Duodenal mucosa (tissue), 2 donors: ENCODE measurements around the gene EFNA5.

Experiments
- H3K27ac ChIP-seq: one replicate; pipeline ENCODE4 v1.7.0; 2013; ENCODE audit warnings: low read depth, low read length
- H3K27me3 ChIP-seq, 2 donors: one replicate each; pipeline ENCODE4 v1.7.0; 2013; ENCODE audit warnings: low read length in 2 of 2, control low read depth in 1 of 2; ENCODE audit not compliant: insufficient read depth in 2 of 2, control insufficient read depth in 1 of 2
- H3K36me3 ChIP-seq, 2 donors: one replicate each; pipeline ENCODE4 v1.7.0; 2013; ENCODE audit warnings: low read length in 2 of 2, control low read depth in 1 of 2; ENCODE audit not compliant: insufficient read depth in 2 of 2, control insufficient read depth in 1 of 2
- H3K4me1 ChIP-seq, 2 donors: one replicate each; pipeline ENCODE4 v1.7.0; 2013; ENCODE audit warnings: low read length in 2 of 2, control low read depth in 1 of 2; ENCODE audit not compliant: insufficient read depth in 2 of 2, control insufficient read depth in 1 of 2
- H3K4me3 ChIP-seq, 2 donors: one replicate each; pipeline ENCODE4 v1.7.0; 2013; ENCODE audit warnings: low read length in 2 of 2, low read depth in 1 of 2
- H3K9ac ChIP-seq, 2 donors: one replicate each; pipeline ENCODE4 v1.7.0; 2013; ENCODE audit warnings: low read length in 2 of 2, low read depth in 1 of 2
- H3K9me3 ChIP-seq, 2 donors: one replicate each; pipeline ENCODE4 v1.7.0; 2013; ENCODE audit warnings: low read length in 2 of 2, control low read depth in 1 of 2; ENCODE audit not compliant: control insufficient read depth in 1 of 2

Gene EFNA5

GRCh38 chr5:107484281-107484680, 186.5 kb downstream of the EFNA5 start:
- H3K27me3 ChIP-seq = no peaks in the 10 kb centered on the region
- peaks cover 0 to 11% of the 10 kb centered on the region in 2 donors for H3K4me1 ChIP-seq
- no peak overlapping the region for H3K4me3 ChIP-seq
- no peaks in the 10 kb centered on the region for H3K9me3 ChIP-seq
- no peak overlapping the region for H3K9ac ChIP-seq
- no peaks in the 10 kb centered on the region for H3K36me3 ChIP-seq
- H3K27ac ChIP-seq = no peak overlapping the region

GRCh38 chr5:107483231-107484024, 187.3 kb downstream of the EFNA5 start:
- Histone ChIP-seq H3K4me1 (peaks cover 0 to 14% of the 10 kb centered on the region in 2 donors), H3K9ac (no peak overlapping the region), H3K27ac (no peak overlapping the region), H3K4me3 (no peak overlapping the region), H3K27me3 (no peaks in the 10 kb centered on the region), H3K9me3 (no peaks in the 10 kb centered on the region), H3K36me3 (no peaks in the 10 kb centered on the region)

GRCh38 chr5:107478068-107478641, 192.6 kb downstream of the EFNA5 start:
- H3K27me3 ChIP-seq = no peaks in the 10 kb centered on the region
- H3K4me1 ChIP-seq = peaks cover 23 to 43% of the 10 kb centered on the region in 2 donors
- H3K36me3 ChIP-seq = no peaks in the 10 kb centered on the region
- H3K27ac ChIP-seq = no peak overlapping the region
- no peaks in the 10 kb centered on the region for H3K9me3 ChIP-seq
- H3K9ac ChIP-seq = no peak overlapping the region
- no peak overlapping the region for H3K4me3 ChIP-seq

- Histone ChIP-seq H3K4me3 (no peak overlapping the region), H3K4me1 (peaks cover 23 to 43% of the 10 kb centered on the region in 2 donors), H3K27ac (no peak overlapping the region), H3K9me3 (no peaks in the 10 kb centered on the region), H3K9ac (no peak overlapping the region), H3K27me3 (no peaks in the 10 kb centered on the region), H3K36me3 (no peaks in the 10 kb centered on the region)
Measured at GRCh38 chr5:107477492-107477891, 193.2 kb downstream of the EFNA5 start.

DNA sequence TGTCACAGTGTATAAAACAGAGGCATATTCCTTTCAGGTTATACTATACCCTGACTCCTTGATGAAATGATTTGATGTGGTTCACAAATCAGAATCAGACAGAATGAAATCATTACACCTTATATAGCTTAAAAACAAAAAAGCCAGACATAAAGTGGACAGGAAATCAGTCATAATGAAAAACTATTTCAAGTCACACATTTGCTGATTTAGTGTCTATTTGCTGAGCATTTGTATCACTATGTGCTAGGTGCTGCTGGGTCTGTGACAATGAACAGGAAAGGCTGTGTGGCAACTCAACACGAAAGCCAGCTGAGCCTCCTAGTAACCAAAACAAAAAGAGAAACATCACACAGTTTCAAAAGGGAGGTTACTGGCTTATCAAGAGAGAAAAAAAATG, 194.0 kb downstream of the EFNA5 start:
- H3K9me3 ChIP-seq = no peaks in the 10 kb centered on the region
- H3K4me3 ChIP-seq = no peak overlapping the region
- H3K4me1 ChIP-seq = peaks cover 23 to 43% of the 10 kb centered on the region in 2 donors
- H3K27me3 ChIP-seq = no peaks in the 10 kb centered on the region
- H3K36me3 ChIP-seq = no peaks in the 10 kb centered on the region
- H3K9ac ChIP-seq = peak overlapping the region in 1 of 2 donors; percentile 22
- no peak overlapping the region for H3K27ac ChIP-seq

GRCh38 chr5:107474716-107475489, 195.8 kb downstream of the EFNA5 start:
- Histone ChIP-seq H3K4me1 (peaks cover 23 to 45% of the 10 kb centered on the region in 2 donors), H3K27ac (no peak overlapping the region), H3K36me3 (no peaks in the 10 kb centered on the region), H3K9ac (no peak overlapping the region), H3K4me3 (no peak overlapping the region), H3K9me3 (no peaks in the 10 kb centered on the region), H3K27me3 (no peaks in the 10 kb centered on the region)

GRCh38 chr5:107474361-107474715, 196.4 kb downstream of the EFNA5 start:
- Histone ChIP-seq H3K36me3 (no peaks in the 10 kb centered on the region), H3K27ac (no peak overlapping the region), H3K9me3 (no peaks in the 10 kb centered on the region), H3K27me3 (no peaks in the 10 kb centered on the region), H3K4me3 (no peak overlapping the region), H3K4me1 (peaks cover 23 to 49% of the 10 kb centered on the region in 2 donors), H3K9ac (no peak overlapping the region)

GRCh38 chr5:107472620-107473064, 198.1 kb downstream of the EFNA5 start:
- Histone ChIP-seq H3K4me3 (no peak overlapping the region), H3K27me3 (no peaks in the 10 kb centered on the region), H3K36me3 (no peaks in the 10 kb centered on the region), H3K9me3 (no peaks in the 10 kb centered on the region), H3K4me1 (peaks cover 23 to 47% of the 10 kb centered on the region in 2 donors), H3K27ac (no peak overlapping the region), H3K9ac (no peak overlapping the region)

DNA sequence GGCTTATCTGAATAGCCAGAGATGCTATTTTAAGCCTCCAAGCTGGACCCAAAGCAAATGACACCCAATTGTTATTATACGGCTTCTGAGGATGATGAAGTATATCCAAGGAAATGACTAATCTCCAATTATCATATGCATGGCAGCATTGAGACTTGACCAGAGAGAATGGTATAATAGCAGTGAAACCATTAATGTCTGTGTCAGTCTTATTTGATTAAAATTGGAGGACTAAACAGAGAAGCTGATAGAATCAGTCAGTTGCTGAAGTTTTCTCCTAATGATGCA, 200.5 kb downstream of the EFNA5 start:
- Histone ChIP-seq H3K4me1 (peaks cover 10 to 37% of the 10 kb centered on the region in 2 donors), H3K36me3 (no peaks in the 10 kb centered on the region), H3K27me3 (no peaks in the 10 kb centered on the region), H3K4me3 (no peak overlapping the region), H3K9me3 (no peaks in the 10 kb centered on the region), H3K9ac (no peak overlapping the region), H3K27ac (no peak overlapping the region)
